ENCODE results near the gene PIGA.
"Not testable (repeated sequence)": the region's sequence is repeated elsewhere in the genome, so short reads cannot be mapped to it uniquely, and the experiment has no call there.

The PIGA gene

GRCh38 chrX:15293451-15293850 lies 41.9 kb downstream of the PIGA start:
- Histone ChIP-seq H3K9ac (no peak overlapping the region), H3K36me3 (ENCODE audit: insufficient read depth) (no peaks in the 10 kb centered on the region), H3K4me1 (ENCODE audit: low read depth, poor library complexity, severe bottlenecking) (no peaks in the 10 kb centered on the region), H3K79me2 (ENCODE audit: insufficient read depth, low read depth) (no peaks in the 10 kb centered on the region), H4K20me1 (ENCODE audit: insufficient read depth) (no peaks in the 10 kb centered on the region), H3K4me3 (IDR thresholded peaks at IDR 0.05; ENCODE audit: insufficient read depth, low read depth, low read length) (no peak overlapping the region), H3K27ac (no peak overlapping the region), H2AFZ (ENCODE audit: low read depth) (no peak overlapping the region), H3K27me3 (ENCODE audit: insufficient read depth, low read depth) (no peaks in the 10 kb centered on the region), H3K4me2 (no peak overlapping the region)
- TF ChIP-seq CTCF (conservative IDR thresholded peaks at IDR 0.05; ENCODE audit: low read depth, low read length) = no peak

- Histone ChIP-seq H3K4me1 (ENCODE audit: low read depth, poor library complexity, severe bottlenecking) (no peaks in the 10 kb centered on the region), H3K36me3 (ENCODE audit: insufficient read depth) (no peaks in the 10 kb centered on the region), H2AFZ (ENCODE audit: low read depth) (no peak overlapping the region), H3K9ac (no peak overlapping the region), H4K20me1 (ENCODE audit: insufficient read depth) (no peaks in the 10 kb centered on the region), H3K4me2 (no peak overlapping the region), H3K27me3 (ENCODE audit: insufficient read depth, low read depth) (no peaks in the 10 kb centered on the region), H3K79me2 (ENCODE audit: insufficient read depth, low read depth) (no peaks in the 10 kb centered on the region), H3K4me3 (IDR thresholded peaks at IDR 0.05; ENCODE audit: insufficient read depth, low read depth, low read length) (no peak overlapping the region), H3K27ac (no peak overlapping the region)
- TF ChIP-seq CTCF (conservative IDR thresholded peaks at IDR 0.05; ENCODE audit: low read depth, low read length) = no peak
Measured at GRCh38 chrX:15292861-15293260, 42.5 kb downstream of the PIGA start.

GRCh38 chrX:15277604-15278003 lies 57.7 kb downstream of the PIGA start:
- Histone ChIP-seq H4K20me1 (ENCODE audit: insufficient read depth) (no peaks in the 10 kb centered on the region), H3K79me2 (ENCODE audit: insufficient read depth, low read depth) (no peaks in the 10 kb centered on the region), H3K36me3 (ENCODE audit: insufficient read depth) (no peaks in the 10 kb centered on the region), H3K27ac (no peak overlapping the region), H3K4me3 (IDR thresholded peaks at IDR 0.05; ENCODE audit: insufficient read depth, low read depth, low read length) (no peak overlapping the region), H3K27me3 (ENCODE audit: insufficient read depth, low read depth) (no peaks in the 10 kb centered on the region), H3K4me2 (no peak overlapping the region), H2AFZ (ENCODE audit: low read depth) (no peak overlapping the region), H3K4me1 (ENCODE audit: low read depth, poor library complexity, severe bottlenecking) (no peaks in the 10 kb centered on the region), H3K9ac (no peak overlapping the region)
- no peak for TF ChIP-seq CTCF (conservative IDR thresholded peaks at IDR 0.05; ENCODE audit: low read depth, low read length)

GRCh38 chrX:15274946-15275345 lies 60.4 kb downstream of the PIGA start:
- no peak overlapping the region for H3K27ac ChIP-seq
- H3K4me3 ChIP-seq (IDR thresholded peaks at IDR 0.05; ENCODE audit: insufficient read depth, low read depth, low read length) = no peak overlapping the region
- no peak for TF ChIP-seq CTCF (conservative IDR thresholded peaks at IDR 0.05; ENCODE audit: low read depth, low read length)
- no peak overlapping the region for H3K4me2 ChIP-seq
- no peak overlapping the region for H2AFZ ChIP-seq (ENCODE audit: low read depth)
- H3K9ac ChIP-seq = no peak overlapping the region
- H3K36me3 ChIP-seq (ENCODE audit: insufficient read depth) = no peaks in the 10 kb centered on the region
- H4K20me1 ChIP-seq (ENCODE audit: insufficient read depth) = no peaks in the 10 kb centered on the region
- H3K79me2 ChIP-seq (ENCODE audit: insufficient read depth, low read depth) = no peaks in the 10 kb centered on the region
- no peaks in the 10 kb centered on the region for H3K27me3 ChIP-seq (ENCODE audit: insufficient read depth, low read depth)
- H3K4me1 ChIP-seq (ENCODE audit: low read depth, poor library complexity, severe bottlenecking) = peaks cover 10% of the 10 kb centered on the region

- not testable (repeated sequence) for H3K4me3 ChIP-seq (IDR thresholded peaks at IDR 0.05; ENCODE audit: insufficient read depth, low read depth, low read length); H3K79me2 ChIP-seq (ENCODE audit: insufficient read depth, low read depth); H3K36me3 ChIP-seq (ENCODE audit: insufficient read depth); H3K27me3 ChIP-seq (ENCODE audit: insufficient read depth, low read depth); H3K9ac ChIP-seq; H4K20me1 ChIP-seq (ENCODE audit: insufficient read depth); H2AFZ ChIP-seq (ENCODE audit: low read depth); H3K27ac ChIP-seq; H3K4me2 ChIP-seq
- peaks cover 19% of the 10 kb centered on the region for H3K4me1 ChIP-seq (ENCODE audit: low read depth, poor library complexity, severe bottlenecking)
Measured at GRCh38 chrX:15273275-15273674, 62.0 kb downstream of the PIGA start.
